Upper lobe of left lung (tissue), 6 donors: Measurements from ENCODE around the gene KNTC1. TPM values are rescaled to one million over a fixed set of nuclear protein-coding genes. Genes with fewer than 3 reads are reported as not detected.

Experiments
- ATAC-seq, 2 donors: fragments of 200-7000 bp; cut with Tn5 transposase; one replicate each; pipeline ENCODE4 v1.9.1; 2022; ENCODE audit warnings: mild to moderate bottlenecking in 2 of 2, moderate library complexity in 2 of 2; ENCODE audit not compliant: low FRiP score in 2 of 2
- DNase-seq, 2 donors: peaks; one replicate each; pipeline ENCODE4 v3.0.0-alpha.2; 2019 to 2020
- H3K27ac ChIP-seq, 4 donors: fragments of 200-600 bp; sonication (generic); one replicate each; pipeline ENCODE4 v1.5.1; 2016 to 2019
- H3K27me3 ChIP-seq, 4 donors: fragments of 200-600 bp; sonication (generic); one replicate each; pipeline ENCODE4 v1.5.1; 2017 to 2019
- H3K36me3 ChIP-seq, 4 donors: fragments of 200-600 bp; sonication (generic); one replicate each; pipeline ENCODE4 v1.5.1; 2016 to 2019
- H3K4me1 ChIP-seq, 4 donors: fragments of 200-600 bp; sonication (generic); one replicate each; pipeline ENCODE4 v1.5.1; 2018 to 2019
- H3K4me3 ChIP-seq, 4 donors: fragments of 200-600 bp; sonication (generic); one replicate each; pipeline ENCODE4 v1.5.1; 2017 to 2019; ENCODE audit warnings: mild to moderate bottlenecking in 2 of 4, moderate library complexity in 1 of 4
- H3K9me3 ChIP-seq, 4 donors: fragments of 200-600 bp; sonication (generic); one replicate each; pipeline ENCODE4 v1.5.1; 2018 to 2019
- CTCF ChIP-seq, 6 experiments: fragments of 450-650 bp in 4 of 6; fragments of 200-600 bp in 2 of 6; sonication (generic) in 2 of 6; IDR thresholded peaks; one replicate each; pipeline ENCODE4 v1.5.1; 2016 to 2019; ENCODE audit warnings: antibody characterized with exemption in 6 of 6
- EP300 ChIP-seq, 4 donors: sonication (generic); formaldehyde crosslinking; IDR thresholded peaks; one replicate each; pipeline ENCODE4 v1.5.1; 2017; ENCODE audit warnings: antibody characterized with exemption in 4 of 4, control low read depth in 2 of 4
- POLR2A ChIP-seq, 4 donors: fragments of 450-650 bp; IDR thresholded peaks; one replicate each; pipeline ENCODE4 v1.5.1; 2016 to 2017; ENCODE audit warnings: antibody characterized with exemption in 4 of 4, mild to moderate bottlenecking in 2 of 4
- POLR2AphosphoS5 ChIP-seq, 2 donors: sonication (generic); formaldehyde crosslinking; IDR thresholded peaks; one replicate each; pipeline ENCODE4 v1.5.1; 2017; ENCODE audit warnings: antibody characterized with exemption in 2 of 2
- WGBS, 2 donors: methylation state at CpG; one replicate each; pipeline ENCODE4 v1.1.5; 2017 to 2018; 5-methylcytosine and 5-hydroxymethylcytosine counted together
- total RNA-seq, 6 donors: library from RNA; depleted of rRNA in 4 of 6; stranded (reverse); fragments of >200 nt in 4 of 6; gene quantifications; one replicate each; pipeline versions ENCODE4 v1.1.0 to v1.2.1, GENCODE V29; 2016 to 2021
- donor health status: DM: no; HTN: no; CAD: no; lungs with moderate emphysema.
- donor health status: DM: no; HTN: yes; CAD: no; lungs with severe emphysema.

KNTC1 gene
- total RNA-seq, 6 donors from 2014 or later, result 6.7 to 34.6 (median 17.6) TPM

GRCh38 chr12:122593910-122594309 is 66.9 kb downstream of the KNTC1 start:
- Histone ChIP-seq H3K9me3 (no peaks in the 10 kb centered on the region), H3K27ac (no peak overlapping the region), H3K36me3 (peaks cover 0 to 30% (median 15%) of the 10 kb centered on the region in 4 donors), H3K27me3 (no peaks in the 10 kb centered on the region), H3K4me3 (no peak overlapping the region), H3K4me1 (no peaks in the 10 kb centered on the region)
- TF ChIP-seq POLR2A (IDR thresholded peaks at IDR 0.05) (no peak), POLR2AphosphoS5 (IDR thresholded peaks at IDR 0.05) (no peak), CTCF (IDR thresholded peaks at IDR 0.05) (no peak), EP300 (IDR thresholded peaks at IDR 0.05) (no peak)
- WGBS, 2 donors, result 96 to 97% methylated on average over 1 of the region's 1 CpG
- no peak for DNase-seq
- ATAC-seq, result no peak

GRCh38 chr12:122596838-122597237 is 69.8 kb downstream of the KNTC1 start:
- ATAC-seq, result no peak
- no peak overlapping the region for H3K27ac ChIP-seq
- H3K4me3 ChIP-seq, result no peak overlapping the region
- H3K9me3 ChIP-seq, result no peaks in the 10 kb centered on the region
- H3K27me3 ChIP-seq, result no peaks in the 10 kb centered on the region
- H3K36me3 ChIP-seq, result peaks cover 0 to 17% (median 10%) of the 10 kb centered on the region in 4 donors
- H3K4me1 ChIP-seq, result no peaks in the 10 kb centered on the region
- no peak for TF ChIP-seq POLR2AphosphoS5 (IDR thresholded peaks at IDR 0.05)
- no peak for DNase-seq

- no peaks in the 10 kb centered on the region for H3K27me3 ChIP-seq
- no peak overlapping the region for H3K27ac ChIP-seq
- DNase-seq, result no peak
- peaks cover 0 to 7% (median 2%) of the 10 kb centered on the region in 4 donors for H3K36me3 ChIP-seq
- H3K9me3 ChIP-seq, result no peaks in the 10 kb centered on the region
- ATAC-seq, result no peak
- no peak overlapping the region for H3K4me3 ChIP-seq
- 95 to 96% methylated on average over 2 of the region's 2 CpGs for WGBS, 2 donors
- TF ChIP-seq CTCF (IDR thresholded peaks at IDR 0.05), result no peak
- no peak for TF ChIP-seq EP300 (IDR thresholded peaks at IDR 0.05)
- TF ChIP-seq POLR2AphosphoS5 (IDR thresholded peaks at IDR 0.05), result no peak
- TF ChIP-seq POLR2A (IDR thresholded peaks at IDR 0.05), result no peak
- no peaks in the 10 kb centered on the region for H3K4me1 ChIP-seq
These were observed 75.4 kb downstream of the KNTC1 start for GRCh38 chr12:122602456-122602855.

GRCh38 chr12:122604993-122605392 is 77.9 kb downstream of the KNTC1 start:
- H3K36me3 ChIP-seq, result peaks cover 0 to 7% (median 5%) of the 10 kb centered on the region in 4 donors
- H3K27ac ChIP-seq, result no peak overlapping the region
- no peaks in the 10 kb centered on the region for H3K9me3 ChIP-seq
- no peaks in the 10 kb centered on the region for H3K27me3 ChIP-seq
- no peak overlapping the region for H3K4me3 ChIP-seq
- no peak for DNase-seq
- H3K4me1 ChIP-seq, result no peaks in the 10 kb centered on the region
- ATAC-seq, result no peak
- TF ChIP-seq POLR2A (IDR thresholded peaks at IDR 0.05) (no peak), POLR2AphosphoS5 (IDR thresholded peaks at IDR 0.05) (no peak), EP300 (IDR thresholded peaks at IDR 0.05) (no peak)
- 96 to 97% methylated on average over 4 of the region's 4 CpGs for WGBS, 2 donors

GRCh38 chr12:122609732-122610131 is 82.7 kb downstream of the KNTC1 start:
- 71 to 72% methylated on average over 3 of the region's 3 CpGs for WGBS, 2 donors
- ATAC-seq, result no peak
- H3K27ac ChIP-seq, result no peak overlapping the region
- peaks cover 0 to 28% (median 15%) of the 10 kb centered on the region in 4 donors for H3K36me3 ChIP-seq
- no peaks in the 10 kb centered on the region for H3K27me3 ChIP-seq
- TF ChIP-seq EP300 (IDR thresholded peaks at IDR 0.05) (no peak), POLR2AphosphoS5 (IDR thresholded peaks at IDR 0.05) (no peak), POLR2A (IDR thresholded peaks at IDR 0.05) (no peak), CTCF (IDR thresholded peaks at IDR 0.05) (no peak)
- DNase-seq, result no peak
- no peak overlapping the region for H3K4me3 ChIP-seq
- no peaks in the 10 kb centered on the region for H3K4me1 ChIP-seq
- no peaks in the 10 kb centered on the region for H3K9me3 ChIP-seq

GRCh38 chr12:122610207-122610606 is 83.2 kb downstream of the KNTC1 start:
- Histone ChIP-seq H3K9me3 (no peaks in the 10 kb centered on the region), H3K27me3 (no peaks in the 10 kb centered on the region), H3K4me1 (no peaks in the 10 kb centered on the region), H3K4me3 (no peak overlapping the region), H3K36me3 (peaks cover 0 to 29% (median 14%) of the 10 kb centered on the region in 4 donors), H3K27ac (no peak overlapping the region)
- ATAC-seq (no peak), DNase-seq (no peak)
- whole genome bisulfite sequencing, 2 donors, result 89 to 100% methylated on average over 5 of the region's 5 CpGs
- TF ChIP-seq CTCF (IDR thresholded peaks at IDR 0.05), result no peak
- no peak for TF ChIP-seq EP300 (IDR thresholded peaks at IDR 0.05)
